ENCODE measurements around the gene HAUS3.
"Not testable (repeated sequence)": the region's sequence is repeated elsewhere in the genome, so short reads cannot be mapped to it uniquely, and the experiment has no call there.

HAUS3 gene

DNA sequence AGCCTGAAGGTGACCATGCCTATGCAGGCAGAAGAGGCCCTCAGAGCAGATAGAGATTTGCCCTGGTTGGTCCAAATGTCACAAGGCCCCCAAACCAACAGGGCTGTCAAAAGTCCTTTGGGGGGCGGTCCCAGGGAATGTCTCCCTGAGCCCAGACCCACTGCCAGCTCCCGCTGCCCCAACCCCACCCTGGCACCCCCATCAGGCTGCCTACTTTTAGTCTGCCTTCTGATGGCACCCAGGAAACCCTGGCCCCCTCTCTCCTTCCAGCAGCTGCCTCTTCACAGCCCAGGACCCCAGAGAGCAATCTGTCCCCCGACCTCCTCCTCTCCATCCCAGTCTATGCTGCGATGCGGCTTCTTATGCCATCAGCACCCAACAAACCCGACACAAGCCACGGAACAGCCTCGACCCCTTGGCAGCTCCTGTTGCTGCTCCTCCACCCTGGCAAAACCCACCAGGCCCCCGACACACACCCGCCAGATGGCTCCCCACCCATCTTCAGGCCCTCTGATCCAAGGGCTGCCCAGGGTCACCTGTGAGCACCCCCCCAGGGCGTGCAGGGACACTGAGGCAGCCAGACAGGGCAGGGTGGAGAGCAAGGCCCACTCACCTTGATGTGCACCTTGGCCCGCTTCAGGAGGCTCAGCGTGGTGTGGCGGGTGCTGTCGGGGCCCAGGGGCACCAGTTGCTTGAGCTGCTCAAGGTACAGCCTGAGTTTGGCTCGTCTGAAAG is 10.0 kb upstream of the HAUS3 start:
- DNase-seq (ENCODE audit: low read depth) = no peak

DNA sequence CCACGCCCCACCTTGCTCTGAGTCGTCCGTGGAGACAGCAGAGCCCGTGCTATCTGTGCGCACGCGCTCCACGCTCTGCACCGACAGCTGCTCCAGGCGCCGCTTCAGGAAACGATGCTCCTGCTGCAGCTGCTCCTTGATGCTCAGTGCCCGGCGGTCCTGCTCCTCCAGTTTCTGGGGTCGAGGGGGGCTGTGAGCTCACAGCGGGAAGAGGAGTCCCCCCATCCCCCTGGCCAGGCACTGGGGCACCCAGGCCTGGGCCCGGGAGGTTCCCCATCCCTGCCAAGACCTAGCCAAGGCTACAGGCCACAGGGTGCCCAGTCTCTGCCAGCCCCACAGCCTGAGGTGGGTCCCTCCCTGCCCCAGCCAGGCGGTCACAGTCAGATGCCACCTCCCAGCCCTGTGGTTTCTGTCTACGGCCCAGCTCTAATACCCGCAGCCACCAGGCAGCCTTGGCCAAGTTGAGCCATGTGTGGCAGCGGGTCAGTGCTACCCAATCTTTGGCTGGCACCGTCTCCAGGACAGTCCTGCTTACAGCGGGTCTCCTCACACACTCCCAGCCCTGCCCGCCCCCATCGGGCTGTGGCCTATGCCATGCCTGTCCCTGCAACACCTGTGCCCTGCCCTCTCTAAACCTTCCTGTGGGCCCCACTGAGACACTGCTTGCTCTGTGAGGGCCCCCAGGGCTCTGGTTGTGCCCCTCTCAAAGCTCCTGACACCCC is 9.3 kb upstream of the HAUS3 start:
- DNase-seq (ENCODE audit: low read depth) = no peak

DNA sequence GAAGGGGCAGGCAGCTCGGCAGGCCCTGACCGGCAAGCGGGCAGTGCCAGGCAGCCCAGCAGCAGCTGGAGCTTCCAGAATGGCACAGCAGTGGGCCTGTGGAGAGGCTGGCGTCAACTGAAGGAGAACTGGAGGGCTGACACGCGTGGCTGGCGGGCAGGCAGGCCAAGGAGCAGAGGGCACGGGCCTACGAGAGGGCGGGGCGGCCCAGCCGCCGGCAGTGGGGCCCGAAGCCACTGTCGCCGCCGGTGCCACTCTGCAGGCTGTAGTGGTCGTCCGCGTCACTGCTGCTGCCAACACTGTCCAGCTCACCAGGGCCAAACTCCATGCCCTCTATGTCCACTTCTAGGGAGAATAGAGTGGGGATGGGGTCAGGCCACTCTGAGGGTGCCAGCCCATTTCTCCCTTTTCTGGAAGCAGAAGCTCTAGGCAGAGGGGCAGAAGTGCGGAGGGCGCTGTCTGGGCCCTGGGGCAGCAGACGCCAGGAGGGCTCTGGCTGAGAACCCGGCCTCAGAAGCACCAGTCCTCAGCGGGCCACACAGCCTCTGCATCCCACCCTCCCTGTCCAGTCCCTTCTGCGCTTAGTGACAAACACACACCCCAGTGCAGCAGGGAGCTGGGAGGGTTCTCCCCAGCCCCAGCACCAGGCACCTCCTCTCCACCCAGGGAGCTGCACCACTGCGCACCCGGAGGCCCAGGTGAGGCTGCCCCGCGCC is 8.6 kb upstream of the HAUS3 start:
- DNase-seq (ENCODE audit: low read depth) = no peak

DNA sequence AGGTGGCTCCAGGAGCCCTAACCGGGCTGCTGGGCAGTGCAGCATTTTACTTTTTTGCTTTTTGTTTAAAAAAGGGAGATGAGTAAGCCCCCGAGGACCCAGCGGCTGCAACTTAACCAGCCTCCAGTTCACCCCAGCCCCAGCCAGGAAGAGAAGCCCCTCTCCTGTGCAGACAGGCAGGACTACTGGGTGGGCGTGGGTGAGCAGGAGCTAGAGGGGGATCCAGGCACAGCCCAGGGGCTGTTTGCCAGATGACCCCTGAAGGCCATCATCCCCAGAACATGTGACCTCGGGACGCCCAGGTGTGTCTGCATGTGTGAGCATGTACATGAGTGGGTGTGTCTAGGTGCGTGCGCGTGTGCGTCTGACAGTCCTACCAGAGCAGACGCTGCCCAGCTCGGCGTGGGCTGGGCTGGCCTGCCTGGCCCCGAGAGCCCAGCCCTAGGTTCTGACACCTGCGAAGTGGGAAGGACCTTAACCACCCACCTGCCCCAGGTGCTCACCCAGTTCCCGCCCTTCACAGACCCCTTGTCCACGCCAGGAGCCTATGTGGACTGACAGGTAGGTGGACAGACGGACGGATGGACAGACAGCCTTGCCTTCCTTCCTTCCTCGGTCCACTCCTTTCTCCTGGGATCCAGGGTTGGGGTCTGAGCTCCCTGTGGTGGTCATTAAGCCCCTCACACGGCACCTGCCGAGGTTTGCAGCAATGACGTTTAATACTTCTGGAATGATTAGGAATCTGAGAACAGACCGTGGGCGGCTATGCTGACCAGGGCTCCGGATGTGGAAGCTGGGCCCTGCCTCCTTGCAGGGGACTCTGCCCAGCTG is 7.8 kb upstream of the HAUS3 start:
- no peak for DNase-seq (ENCODE audit: low read depth)

DNA sequence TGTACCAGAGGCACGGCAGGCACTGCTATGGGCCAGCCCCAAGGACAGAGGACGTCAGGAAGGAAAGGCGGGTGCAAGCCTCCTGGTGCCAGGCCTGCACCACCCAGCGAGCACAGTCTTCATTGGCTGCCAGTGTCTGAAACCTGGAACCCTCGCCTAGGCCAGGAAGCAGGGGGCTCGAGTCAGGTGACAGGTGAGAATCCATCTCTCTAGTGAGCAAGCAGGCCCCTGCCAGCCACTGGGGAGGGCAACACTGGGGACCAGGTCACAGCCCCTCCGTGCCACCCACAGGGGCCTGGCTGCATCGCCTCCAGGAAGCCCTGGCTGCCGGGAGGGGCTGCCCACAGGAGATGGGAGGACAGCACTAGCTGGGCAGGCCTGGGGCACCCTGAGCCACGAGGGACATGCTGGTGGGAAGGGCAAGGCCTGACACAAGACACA is 6.9 kb upstream of the HAUS3 start:
- DNase-seq (ENCODE audit: low read depth) = no peak

DNA sequence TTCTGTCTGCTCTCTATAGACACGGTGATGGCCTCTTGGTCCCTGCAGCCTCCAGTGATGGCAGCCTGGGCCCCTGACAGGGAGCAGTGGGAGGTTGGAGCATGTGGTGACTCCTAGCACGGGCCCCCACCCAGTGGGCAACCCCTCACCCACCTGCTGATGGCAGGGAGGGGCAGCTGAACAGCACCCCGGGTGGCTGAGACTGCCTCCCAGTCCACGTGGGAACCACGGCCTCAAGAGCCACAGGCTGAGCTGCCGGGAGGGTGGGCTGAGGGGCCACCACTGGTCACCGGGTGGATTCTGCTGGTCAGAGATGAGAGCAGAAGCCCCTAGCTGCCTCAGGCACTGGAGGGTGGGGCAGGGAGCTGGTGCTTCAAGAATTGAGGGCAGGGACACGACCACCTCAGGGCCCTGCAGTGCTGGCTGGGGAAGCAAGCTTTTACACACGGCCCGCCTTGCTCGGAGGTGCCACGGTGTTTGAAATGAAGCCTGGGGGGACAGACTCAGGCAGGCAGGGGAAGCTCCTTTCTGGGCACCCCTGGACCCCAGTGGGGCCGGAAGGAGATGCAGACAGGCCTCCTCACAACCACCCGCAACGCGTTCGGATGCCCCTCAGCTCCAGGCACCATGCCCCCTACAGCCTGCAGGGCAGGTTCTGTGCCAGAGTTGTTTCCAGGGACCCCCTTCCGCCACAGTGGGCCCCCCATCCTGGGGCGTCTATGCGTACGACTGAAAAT is 6.3 kb upstream of the HAUS3 start:
- DNase-seq (ENCODE audit: low read depth) = no peak

DNA sequence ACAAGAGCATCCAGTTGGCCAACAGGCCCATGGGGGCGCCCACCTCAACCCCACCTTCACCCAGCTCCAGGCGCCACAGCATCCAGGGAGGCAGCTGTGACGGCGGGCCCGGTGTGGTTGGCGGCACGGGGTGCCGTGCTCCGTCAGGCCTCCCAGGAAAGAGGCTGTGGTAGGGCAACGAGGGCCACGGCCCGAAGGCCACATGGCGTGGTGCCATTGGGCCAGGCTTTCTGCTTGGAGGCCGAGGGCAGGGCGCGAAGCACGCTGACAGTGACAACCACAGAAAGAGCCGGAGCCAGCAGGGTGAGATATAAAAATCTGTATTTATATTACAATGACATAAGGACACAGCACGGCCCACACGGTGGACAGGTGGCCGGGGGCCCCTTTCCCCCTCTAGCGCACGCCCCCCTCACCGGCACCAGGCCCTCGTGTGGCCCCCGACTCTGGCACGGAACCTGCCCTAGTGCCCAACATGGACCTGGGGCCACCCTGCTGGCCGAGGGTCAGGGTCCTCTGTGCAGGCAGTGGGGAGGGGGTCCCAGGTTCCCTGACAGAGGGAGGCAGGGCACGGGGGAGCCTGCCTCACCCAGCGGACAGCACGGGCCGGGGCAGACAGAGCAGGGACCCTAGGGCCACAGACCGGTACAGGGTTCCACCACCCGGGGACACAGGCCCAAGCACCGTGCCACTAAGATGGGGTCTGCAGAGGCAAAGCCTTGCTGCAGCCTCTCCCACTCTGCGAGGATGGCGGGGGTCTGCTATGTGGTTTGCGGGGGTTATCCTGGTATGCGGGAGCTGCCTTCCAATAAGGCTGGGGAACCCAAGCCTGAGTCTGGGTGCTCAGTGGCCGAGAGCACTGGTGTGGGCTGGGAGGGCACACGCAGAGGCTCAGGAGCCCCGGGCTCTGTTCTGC is 5.5 kb upstream of the HAUS3 start:
- no peak for DNase-seq (ENCODE audit: low read depth)

DNA sequence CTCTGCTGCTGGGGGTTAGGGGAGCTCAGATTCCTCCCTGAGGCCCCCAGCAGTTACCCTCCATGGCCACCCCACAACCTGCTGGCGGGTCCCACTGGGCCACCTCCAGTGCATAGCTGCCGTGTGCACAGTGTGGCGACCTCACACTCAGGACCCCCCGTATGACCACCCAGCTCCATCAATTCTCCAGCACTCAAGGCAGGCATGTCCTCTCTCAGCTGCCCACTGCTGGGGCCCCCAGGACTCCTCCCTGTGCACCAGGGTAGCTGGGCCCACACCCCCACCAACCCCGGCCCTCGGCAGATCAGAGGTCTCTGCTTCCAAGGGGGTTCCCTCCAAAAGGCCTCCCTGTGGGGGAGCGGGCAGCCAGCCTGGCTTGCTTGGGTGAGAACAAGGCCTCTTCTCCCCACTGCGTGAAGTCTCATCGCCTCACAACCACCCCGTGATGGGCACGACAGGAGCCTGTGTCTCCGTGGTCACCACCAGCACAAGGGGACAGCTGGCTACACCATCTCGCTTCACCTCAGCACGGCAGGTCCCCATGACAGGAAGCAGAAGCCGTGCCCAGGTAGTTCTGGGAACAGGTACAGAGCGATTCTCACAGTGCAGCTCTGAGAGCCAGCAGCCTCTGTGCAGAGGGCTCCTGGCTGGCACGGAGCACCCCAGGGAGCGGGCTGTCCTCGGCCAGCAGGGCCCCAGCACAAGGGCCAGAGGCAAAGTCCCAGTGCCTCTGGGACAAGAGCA is 4.6 kb upstream of the HAUS3 start:
- DNase-seq (ENCODE audit: low read depth) = no peak

DNA sequence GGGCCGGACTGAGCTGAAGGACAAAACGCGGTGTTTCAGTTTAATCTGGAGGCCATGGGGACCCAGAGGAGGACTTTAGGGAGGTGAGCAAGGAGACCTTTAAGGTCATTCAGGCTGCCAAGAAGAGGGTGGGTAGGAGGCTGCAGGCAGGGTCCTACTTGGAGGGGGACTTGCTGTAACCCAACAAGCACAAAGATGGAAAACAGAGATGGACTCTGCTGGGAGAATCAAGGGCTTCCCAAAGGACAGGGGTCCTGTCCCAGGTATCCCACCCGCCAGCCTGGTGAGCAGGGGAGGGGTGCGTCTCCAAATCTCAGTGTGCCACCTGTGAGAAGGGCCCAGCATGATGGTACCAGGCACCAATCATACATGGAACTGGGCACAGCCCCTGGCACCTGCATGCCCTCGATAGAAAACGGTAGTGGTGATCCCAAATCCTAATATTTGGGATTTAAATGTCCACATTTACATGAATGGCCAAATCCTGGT is 3.9 kb upstream of the HAUS3 start:
- DNase-seq (ENCODE audit: low read depth) = no peak

DNA sequence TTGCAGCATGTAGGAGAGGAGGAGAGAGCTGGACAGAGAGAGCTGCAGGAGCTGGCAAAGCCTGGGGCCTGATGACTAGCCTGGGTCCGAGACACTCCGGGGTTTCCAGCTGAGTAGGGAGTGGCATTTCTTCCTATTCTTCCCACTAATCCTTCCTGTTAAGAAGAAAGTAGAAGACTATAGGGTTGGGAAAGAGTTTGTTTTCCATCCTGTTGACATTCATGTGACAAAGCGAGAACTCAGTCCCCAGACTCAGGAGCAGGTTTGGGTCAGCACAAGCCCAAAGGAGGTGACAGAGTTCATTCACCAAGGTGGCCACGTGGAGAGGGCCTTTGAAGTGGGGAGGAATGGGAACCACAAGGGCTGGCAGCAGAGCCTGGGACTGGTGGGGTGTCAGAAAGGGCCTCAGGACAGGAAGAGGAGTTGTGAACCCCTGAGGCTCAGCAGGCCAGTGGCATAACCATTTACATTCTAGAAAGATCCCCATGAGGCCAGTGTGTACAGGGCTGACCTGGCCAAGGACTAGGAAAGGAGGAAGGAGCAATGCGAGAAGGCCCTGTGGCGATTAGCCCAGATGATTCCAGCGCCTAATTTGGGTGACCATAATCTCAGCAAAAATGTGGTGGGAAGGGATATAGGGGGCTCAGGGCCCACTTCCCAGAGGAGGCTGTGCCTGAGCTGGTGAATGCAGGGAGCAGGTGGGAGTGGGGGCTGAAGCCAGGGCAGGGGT is 3.3 kb upstream of the HAUS3 start:
- DNase-seq (ENCODE audit: low read depth) = no peak

DNA sequence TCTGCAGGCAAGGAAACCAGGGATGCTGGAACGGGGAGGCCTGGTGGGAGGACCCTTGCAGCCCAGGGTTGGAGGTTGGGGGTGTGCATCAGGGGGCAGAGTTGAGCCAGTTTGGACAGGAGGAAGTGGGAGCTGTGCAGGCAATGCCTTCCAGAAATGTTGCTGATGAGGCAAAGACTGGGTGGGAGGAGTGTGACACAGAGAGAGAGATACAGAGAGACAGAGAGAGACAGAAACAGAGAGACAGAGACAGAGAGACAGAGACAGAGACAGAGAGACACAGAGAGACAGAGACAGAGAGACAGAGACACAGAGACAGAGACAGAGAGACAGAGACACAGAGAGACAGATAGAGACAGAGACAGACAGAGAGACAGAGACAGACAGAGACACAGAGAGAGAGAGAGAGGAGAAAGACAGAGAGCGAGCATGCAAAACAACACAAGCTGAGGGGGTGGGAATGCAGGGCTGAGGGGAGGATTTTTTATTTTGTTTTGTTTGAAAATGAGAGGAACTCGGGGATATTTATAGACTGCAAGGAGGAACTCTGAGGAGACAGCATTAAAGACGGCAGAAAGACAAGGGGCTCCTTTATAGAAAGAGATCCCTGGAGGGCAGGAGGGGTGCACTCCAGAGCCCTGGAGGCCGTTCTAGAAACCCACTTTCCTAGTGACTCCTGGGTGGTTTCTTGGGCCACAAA is 1.9 kb upstream of the HAUS3 start:
- no peak for DNase-seq (ENCODE audit: low read depth)

DNA sequence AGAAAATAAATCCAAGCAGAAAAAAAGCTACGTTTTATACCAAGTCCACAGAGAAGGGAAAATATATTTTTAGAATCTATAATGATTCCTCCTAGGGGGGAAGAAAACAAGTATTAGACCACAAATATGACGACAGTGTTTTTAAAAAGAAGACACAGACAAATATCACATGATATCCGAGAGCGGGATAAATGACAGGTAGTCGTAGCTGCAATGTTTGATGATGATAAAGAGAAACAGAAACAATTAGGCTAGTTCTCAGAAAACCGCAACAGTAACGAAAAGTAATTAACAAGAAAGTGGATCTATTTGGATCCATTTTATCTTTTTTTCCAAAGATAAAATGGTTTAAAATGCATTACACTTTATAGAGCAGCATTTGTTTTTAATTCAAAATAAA is 918 bp downstream of the HAUS3 start:
- DNase-seq (ENCODE audit: low read depth) = no peak

DNA sequence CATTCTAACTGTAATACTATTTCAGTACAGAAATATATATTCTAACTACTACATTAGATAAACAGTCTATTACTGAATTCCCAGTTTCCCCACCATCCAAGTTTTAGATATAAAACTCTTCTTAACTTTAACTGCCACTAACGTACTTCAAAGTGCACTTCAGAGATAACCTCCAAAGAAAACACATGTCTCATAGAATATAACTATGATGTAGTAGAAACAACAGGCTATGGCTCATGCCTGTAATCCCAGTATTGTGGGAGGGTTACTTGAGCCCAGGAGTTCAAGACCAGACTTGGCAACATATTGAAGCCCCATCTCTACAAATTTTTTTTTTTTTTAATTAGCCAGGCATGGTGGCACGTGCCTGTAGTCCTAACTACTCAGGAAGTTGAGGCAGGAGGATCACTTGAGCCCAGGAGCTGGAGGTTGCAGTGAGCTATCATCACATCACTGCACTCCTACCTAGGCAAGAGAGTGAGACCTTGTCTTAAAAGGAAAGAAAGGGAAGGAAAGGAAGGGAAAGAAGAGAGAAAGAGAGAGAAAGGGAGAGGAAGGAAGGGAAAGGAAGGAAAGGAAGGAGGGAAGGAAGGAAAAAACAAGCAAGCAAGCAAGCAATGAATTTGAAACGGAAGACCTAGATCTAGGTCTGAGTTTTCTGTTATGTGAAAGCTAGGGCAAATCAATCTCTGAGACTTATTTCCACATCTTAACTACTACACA is 4.8 kb downstream of the HAUS3 start:
- no peak for DNase-seq (ENCODE audit: low read depth)

DNA sequence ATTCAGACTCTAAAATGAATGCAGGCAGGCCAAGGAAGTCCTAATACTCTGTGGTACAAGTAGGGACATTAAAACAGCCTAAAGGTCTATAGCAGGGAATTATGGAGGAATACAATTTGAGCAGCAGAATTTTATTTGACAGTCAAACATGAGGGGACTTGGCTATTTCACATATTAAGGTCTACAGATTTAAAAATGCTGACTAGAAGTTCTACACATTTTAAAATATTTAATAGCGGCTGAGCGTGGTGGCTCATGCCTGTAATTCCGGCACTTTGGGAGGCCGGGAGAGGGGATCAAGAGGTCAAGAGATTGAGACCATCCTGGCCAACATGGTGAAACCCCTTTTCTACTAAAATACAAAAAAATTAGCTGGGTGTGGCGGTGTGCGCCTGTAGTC is 10.8 kb downstream of the HAUS3 start:
- DNase-seq (ENCODE audit: low read depth) = no peak

DNA sequence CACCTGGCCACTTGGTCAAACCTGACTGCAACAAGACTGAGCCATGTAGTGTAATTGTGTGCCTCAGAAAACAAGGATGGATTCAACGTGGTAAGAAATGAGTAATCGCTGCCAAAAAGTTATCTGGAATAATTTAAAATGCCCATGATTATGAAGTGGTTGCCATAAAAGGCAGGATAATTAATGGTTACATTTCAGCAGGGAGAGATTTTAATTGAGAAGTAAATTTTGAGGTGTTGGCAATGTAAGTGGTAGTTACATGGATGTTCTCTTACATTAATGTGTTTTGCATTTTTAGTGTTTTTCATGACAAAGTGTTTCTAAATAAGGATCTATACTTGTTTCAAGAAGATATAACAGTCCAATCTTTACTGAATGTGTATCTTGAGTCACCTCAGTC is 15.7 kb downstream of the HAUS3 start:
- no peak for DNase-seq (ENCODE audit: low read depth)

DNA sequence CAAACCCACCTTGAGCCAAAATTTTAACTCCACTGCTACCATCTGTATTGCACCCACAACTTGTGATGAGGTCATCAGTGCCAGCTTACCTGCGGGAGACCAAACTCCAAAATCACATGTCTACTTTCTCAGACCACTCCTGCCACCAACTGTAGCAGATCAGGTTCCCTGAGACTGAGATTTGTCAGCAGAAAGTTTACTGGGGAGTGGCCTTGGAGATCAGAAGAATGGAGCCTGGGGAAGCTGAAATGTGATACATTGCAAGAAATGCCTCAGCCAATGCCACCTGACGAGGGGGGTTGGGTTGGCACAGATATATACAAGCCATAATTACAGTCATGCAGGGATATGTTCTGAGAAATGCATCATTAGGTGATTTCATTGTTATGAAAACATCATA is 19.1 kb downstream of the HAUS3 start:
- DNase-seq (ENCODE audit: low read depth) = no peak

DNA sequence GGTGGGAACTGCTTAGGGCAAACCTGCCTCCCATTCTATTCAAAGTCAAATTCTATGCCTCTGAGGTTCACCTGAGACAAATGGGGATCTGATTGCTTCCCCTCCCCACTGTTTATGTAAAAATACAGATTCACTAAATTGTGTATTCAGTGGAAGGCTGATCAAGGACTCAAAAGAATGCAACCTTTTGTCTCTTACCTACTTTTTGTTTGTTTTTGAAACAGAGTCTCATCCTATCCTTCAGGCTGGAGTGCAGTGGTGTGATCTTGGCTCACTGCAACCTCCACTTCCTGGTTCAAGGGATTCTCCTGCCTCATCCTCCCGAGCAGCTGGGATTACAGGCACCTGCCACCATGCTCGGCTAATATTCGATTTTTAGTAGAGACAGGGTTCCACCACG is 20.5 kb downstream of the HAUS3 start:
- DNase-seq (ENCODE audit: low read depth) = not testable (repeated sequence)

Measured in GM04503 (cell line).